ENCODE results near the gene LRRC49. TPM values are rescaled to one million over a fixed set of nuclear protein-coding genes. Genes with fewer than 3 reads are reported as not detected.
"Not testable (repeated sequence)": the region's sequence is repeated elsewhere in the genome, so short reads cannot be mapped to it uniquely, and the experiment has no call there.

LRRC49 gene
- total RNA-seq, 2 experiments from 2014 or later = 0.14 to 0.62 TPM

DNA sequence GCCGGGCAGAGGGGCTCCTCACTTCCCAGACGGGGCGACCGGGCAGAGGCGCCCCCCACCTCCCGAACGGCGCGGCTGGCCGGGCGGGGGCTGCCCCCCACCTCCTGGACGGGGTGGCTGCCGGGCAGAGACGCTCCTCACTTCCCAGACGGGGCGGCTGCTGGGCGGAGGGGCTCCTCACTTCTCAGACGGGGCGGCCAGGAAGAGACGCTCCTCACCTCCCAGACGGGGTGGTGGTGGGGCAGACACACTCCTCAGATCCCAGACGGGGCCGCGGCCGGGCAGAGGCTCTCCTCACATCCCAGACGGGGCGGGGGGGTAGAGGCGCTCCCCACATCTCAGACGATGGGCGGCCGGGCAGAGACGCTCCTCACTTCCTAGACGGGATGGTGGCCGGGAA, 21.1 kb upstream of the LRRC49 start:
- H3K27me3 Mint-ChIP-seq = peaks cover 15% of the 10 kb centered on the region
- H3K36me3 Mint-ChIP-seq (ENCODE audit: low read depth); H3K27ac Mint-ChIP-seq; DNase-seq; POLR2A ChIA-PET; ATAC-seq; intact Hi-C loops (cut with DNase I, micrococcal nuclease); H3K4me3 Mint-ChIP-seq; CTCF ChIA-PET; H3K9me3 Mint-ChIP-seq (ENCODE audit: low read depth); H3K4me1 Mint-ChIP-seq: not testable (repeated sequence)

DNA sequence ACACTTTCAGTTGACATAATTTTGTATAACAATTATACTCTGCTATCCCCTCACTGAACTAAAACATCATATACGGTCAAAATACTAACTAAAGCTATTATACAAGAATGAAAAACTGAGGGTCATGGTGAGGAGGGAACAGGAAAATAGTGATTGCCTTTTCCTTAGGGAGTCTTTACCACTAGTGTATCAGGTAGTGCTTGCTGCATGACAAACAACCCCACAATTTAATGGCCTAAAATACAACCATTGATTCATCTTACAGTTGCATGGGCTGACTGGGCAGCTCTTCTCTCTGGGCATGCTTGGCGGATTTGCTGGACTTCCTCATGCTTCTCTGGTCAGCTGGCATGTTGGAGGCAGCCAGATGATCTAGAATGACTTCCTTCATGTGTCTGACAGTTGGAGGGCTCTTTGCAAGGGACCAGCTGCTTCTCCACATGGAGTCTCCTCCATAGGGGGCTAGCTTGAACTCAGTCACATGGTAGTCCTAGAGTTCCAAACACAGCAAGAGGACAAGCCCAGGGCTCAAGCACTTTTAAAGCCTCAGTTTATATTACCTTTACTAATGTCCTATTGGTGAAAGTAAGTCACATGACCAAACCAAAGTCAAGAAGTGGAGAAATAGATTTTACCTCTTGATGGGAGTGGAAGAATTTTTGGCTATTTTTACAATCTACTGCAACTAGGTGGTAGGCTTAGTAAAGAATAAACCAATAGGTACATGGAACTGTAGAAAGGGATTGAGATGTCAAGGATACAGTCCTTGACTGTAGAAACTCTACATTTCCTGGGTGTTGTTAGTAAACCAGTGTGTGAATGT, 19.2 kb upstream of the LRRC49 start:
- intact Hi-C loops (cut with DNase I, micrococcal nuclease) = no loop called here
- Mint-ChIP-seq H3K36me3 (ENCODE audit: low read depth) (no peaks in the 10 kb centered on the region), H3K9me3 (ENCODE audit: low read depth) (no peaks in the 10 kb centered on the region), H3K4me1 (no peaks in the 10 kb centered on the region), H3K4me3 (no peak overlapping the region), H3K27ac (no peak overlapping the region), H3K27me3 (peaks cover 19% of the 10 kb centered on the region)
- no peak for ATAC-seq
- POLR2A ChIA-PET = no interaction called here
- CTCF ChIA-PET = interaction anchor here (0.6 to 1.4 kb wide), 3 partner anchors 16 to 52 kb away, joined by 3 read pairs; no protein-coding TSS in a partner anchor
- no peak for DNase-seq

DNA sequence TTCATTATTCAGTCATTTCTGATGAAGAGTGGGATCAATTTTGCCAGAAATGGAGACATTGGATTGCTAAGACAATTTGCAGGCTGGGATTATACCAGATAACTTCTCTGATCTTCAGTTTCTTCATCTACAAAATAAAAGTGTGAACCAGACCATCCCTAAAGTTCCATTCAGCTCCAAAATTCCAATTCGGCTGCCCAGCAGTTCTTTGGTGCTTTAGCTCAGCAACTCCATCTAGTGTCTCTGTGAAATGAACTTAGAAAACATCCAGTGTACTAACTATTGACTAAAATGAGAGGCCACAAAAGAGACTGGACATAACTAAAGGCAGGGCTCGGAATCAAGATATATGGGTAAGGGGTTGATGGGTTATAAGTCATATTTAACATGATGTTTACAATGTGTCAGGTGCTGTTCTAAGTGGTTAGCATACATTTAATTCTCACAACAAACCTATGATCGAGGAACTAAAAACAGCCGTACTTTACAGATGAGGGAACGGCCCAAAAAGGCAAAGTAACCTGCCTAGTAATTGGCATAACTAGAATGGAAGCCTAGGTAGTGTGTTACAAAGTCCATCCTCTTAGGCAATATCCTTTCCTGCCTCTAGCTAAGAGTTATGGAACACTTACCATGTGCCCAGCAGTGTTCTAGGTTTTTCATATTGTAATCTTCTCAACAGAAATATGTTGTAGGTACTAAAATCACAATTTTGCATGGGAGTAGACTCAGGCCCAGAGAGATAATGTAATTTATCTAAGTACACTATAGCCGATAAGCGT, 17.4 kb upstream of the LRRC49 start:
- DNase-seq (no peak), ATAC-seq (no peak)
- intact Hi-C loops (cut with DNase I, micrococcal nuclease) = no loop called here
- Mint-ChIP-seq H3K36me3 (ENCODE audit: low read depth) (no peaks in the 10 kb centered on the region), H3K4me3 (no peak overlapping the region), H3K27me3 (peaks cover 28% of the 10 kb centered on the region), H3K4me1 (no peaks in the 10 kb centered on the region), H3K9me3 (ENCODE audit: low read depth) (no peaks in the 10 kb centered on the region), H3K27ac (no peak overlapping the region)
- CTCF ChIA-PET = interaction anchor here (0.6 to 1.5 kb wide), 3 partner anchors 16 to 368 kb away, joined by 3 to 5 read pairs (median 4); no protein-coding TSS in a partner anchor
- POLR2A ChIA-PET = no interaction called here

DNA sequence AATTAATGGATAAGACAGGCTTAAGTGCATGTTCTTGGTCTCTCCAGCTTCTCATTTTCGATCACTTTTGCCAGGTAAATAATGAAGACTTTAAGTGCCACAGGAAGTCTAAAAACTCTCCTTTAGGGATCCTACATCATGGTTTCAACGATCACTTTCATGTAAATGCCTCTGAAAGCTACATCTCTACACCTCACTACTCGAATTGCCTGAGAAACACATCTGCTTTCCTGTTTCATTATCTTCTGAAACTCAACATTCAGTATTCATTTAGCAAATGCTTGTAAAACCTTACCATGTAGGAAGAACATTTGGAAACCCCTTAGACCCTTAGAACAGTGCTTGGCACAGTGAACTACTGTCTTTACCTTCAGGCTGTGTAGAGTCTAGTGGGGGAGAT, 16.6 kb upstream of the LRRC49 start:
- ChIA-PET CTCF (no interaction called here), POLR2A (no interaction called here)
- Mint-ChIP-seq H3K4me3 (no peak overlapping the region), H3K27ac (no peak overlapping the region), H3K9me3 (ENCODE audit: low read depth) (no peaks in the 10 kb centered on the region), H3K36me3 (ENCODE audit: low read depth) (no peaks in the 10 kb centered on the region), H3K4me1 (no peaks in the 10 kb centered on the region), H3K27me3 (peaks cover 30% of the 10 kb centered on the region)
- DNase-seq (no peak), ATAC-seq (no peak)
- intact Hi-C loops (cut with DNase I, micrococcal nuclease) = no loop called here

DNA sequence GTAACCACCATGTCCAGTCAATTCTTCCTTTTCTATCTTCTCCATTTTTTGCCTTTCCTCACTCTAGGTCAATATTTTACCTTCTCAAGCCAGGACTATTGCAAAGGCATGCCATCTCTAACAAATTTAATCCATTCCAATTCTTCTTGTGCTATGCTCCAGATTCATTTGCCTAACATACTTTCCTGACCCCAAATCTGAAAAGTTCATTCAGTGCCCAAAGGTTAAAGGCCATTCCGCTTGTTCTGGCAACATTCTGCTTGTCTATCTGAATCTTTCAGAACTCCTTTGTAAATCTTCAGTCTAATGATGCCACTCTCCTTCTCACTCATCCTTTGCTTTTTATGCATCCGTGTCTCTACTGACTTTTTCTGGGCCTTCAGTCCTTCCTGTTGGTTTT, 15.9 kb upstream of the LRRC49 start:
- no peak for DNase-seq
- CTCF ChIA-PET = no interaction called here

DNA sequence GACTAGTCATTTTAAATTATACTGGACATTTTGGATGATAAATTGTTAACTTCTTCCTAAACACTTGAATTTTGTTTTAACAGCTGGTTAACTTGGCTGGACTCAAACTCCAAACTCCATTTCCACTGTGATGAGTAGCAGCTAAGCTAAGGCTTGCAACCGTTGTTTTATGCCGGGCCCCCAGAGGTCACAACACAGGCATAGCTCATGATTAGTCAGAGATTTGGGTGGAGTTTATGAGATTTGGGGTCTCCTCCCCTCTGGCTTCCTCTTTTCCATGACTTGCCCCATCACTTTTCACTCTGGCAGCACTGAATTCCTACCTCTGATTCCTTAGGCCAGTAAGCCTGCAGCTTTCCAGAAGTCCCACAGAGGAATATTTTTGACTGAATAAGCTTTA, 13.2 kb upstream of the LRRC49 start:
- ATAC-seq = no peak

More for the DNA sequence above, 15.9 kb upstream of the LRRC49 start:
- Mint-ChIP-seq H3K4me3 (no peak overlapping the region), H3K4me1 (no peaks in the 10 kb centered on the region), H3K9me3 (ENCODE audit: low read depth) (no peaks in the 10 kb centered on the region), H3K36me3 (ENCODE audit: low read depth) (no peaks in the 10 kb centered on the region), H3K27me3 (peaks cover 30% of the 10 kb centered on the region), H3K27ac (no peak overlapping the region)
- POLR2A ChIA-PET = no interaction called here
- intact Hi-C loops (cut with DNase I, micrococcal nuclease) = no loop called here
- no peak for ATAC-seq

DNA sequence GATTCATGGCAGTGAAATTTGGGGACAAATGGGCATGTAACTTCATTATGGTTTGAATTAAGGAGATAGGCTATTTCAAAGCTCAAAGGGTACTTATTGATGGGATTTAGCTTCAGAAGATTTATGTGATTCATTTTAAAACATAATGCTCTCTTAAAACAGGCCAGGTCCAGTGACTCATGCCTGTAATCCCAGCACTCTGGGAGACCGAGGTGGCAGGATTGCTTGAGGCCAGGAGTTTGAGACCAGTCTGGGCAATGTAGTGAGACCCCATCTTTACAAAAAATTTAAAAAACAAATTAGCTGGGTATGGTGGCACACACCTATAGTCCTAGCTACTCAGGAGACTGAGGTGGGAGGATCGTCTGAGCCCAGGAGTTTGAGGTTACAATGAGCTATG, 11.8 kb upstream of the LRRC49 start:
- Mint-ChIP-seq H3K36me3 (ENCODE audit: low read depth) (no peaks in the 10 kb centered on the region), H3K27ac (no peak overlapping the region), H3K9me3 (ENCODE audit: low read depth) (no peaks in the 10 kb centered on the region), H3K27me3 (peaks cover 27% of the 10 kb centered on the region), H3K4me1 (peaks cover 3% of the 10 kb centered on the region), H3K4me3 (no peak overlapping the region)
- intact Hi-C loops (cut with DNase I, micrococcal nuclease) = no loop called here
- ATAC-seq (no peak), DNase-seq (no peak)
- ChIA-PET POLR2A (no interaction called here), CTCF (interaction anchor here (0.6 to 1.8 kb wide), 2 partner anchors 26 to 158 kb away, joined by 3 to 4 read pairs; no protein-coding TSS in a partner anchor)

More for the DNA sequence above, 13.2 kb upstream of the LRRC49 start:
- intact Hi-C loops (cut with DNase I, micrococcal nuclease) = no loop called here
- H3K4me3 Mint-ChIP-seq = no peak overlapping the region
- H3K4me1 Mint-ChIP-seq = peaks cover 3% of the 10 kb centered on the region
- POLR2A ChIA-PET = no interaction called here
- no peak overlapping the region for H3K27ac Mint-ChIP-seq
- peaks cover 28% of the 10 kb centered on the region for H3K27me3 Mint-ChIP-seq
- H3K36me3 Mint-ChIP-seq (ENCODE audit: low read depth) = no peaks in the 10 kb centered on the region
- no peaks in the 10 kb centered on the region for H3K9me3 Mint-ChIP-seq (ENCODE audit: low read depth)
- CTCF ChIA-PET = interaction anchor here (0.7 to 1.2 kb wide), 2 partner anchors 14 to 373 kb away, joined by 3 read pairs; partner anchors contain the start of gene LRRC49
- no peak for DNase-seq

DNA sequence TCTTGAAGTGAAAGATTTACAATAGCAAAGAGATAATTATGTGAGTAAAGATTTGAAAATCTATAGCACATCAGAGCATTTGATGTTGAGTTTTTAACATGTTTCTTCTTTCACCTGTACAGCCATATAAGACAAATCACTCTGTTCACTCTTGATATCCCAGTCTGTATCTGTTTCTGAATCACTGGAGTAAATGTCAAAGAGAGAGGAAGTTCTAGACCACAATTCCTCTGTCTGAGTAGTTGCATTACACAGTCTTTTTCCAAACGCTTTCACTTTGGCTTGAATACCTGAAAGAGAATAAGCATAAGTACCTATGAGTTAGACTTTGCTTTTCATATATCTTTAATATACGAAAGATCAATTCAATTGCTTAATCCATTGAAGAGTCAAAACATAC, 10.3 kb upstream of the LRRC49 start:
- intact Hi-C loops (cut with DNase I, micrococcal nuclease) = no loop called here
- DNase-seq (no peak), ATAC-seq (peak; percentile 60)
- Mint-ChIP-seq H3K36me3 (ENCODE audit: low read depth) (no peaks in the 10 kb centered on the region), H3K27me3 (peaks cover 22% of the 10 kb centered on the region), H3K27ac (no peak overlapping the region), H3K4me1 (peaks cover 3% of the 10 kb centered on the region), H3K9me3 (ENCODE audit: low read depth) (no peaks in the 10 kb centered on the region), H3K4me3 (no peak overlapping the region)
- ChIA-PET CTCF (no interaction called here), POLR2A (no interaction called here)

DNA sequence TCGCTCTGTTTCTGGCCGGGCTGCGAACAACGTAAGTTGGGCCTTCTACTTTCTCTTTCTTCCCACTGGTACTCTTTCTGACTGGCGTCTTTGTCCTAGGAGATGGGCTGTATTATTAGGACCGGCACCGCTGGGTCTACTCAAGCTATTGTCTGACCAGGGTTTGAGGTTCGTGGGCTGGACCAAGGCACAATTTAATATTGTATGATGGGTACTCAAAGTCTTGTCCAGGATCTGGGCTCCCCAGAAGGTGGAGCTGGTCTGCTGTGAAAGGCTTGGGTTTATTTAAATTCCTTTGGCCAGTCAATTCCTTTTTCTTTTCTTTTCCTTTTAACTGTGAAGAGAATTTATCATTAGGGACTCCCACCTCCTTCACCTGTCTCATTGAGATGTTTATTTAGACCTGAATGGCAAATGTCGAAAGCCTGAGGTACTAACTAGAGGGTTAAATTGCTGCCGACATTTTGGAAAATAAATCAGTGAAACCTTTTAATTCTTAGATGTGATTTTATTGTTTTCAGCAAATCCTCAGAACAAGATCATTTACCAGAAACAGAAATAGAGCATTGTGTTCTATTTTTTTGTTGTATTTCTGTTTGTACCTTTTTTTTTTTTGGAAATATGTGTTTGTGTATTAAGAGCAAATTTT, 410 bp downstream of the LRRC49 start:
- Mint-ChIP-seq H3K36me3 (ENCODE audit: low read depth) (no peaks in the 10 kb centered on the region), H3K4me1 (peaks cover 9% of the 10 kb centered on the region), H3K27me3 (peaks cover 41% of the 10 kb centered on the region), H3K4me3 (peak overlapping the region; percentile 84), H3K27ac (peak overlapping the region; percentile 70), H3K9me3 (ENCODE audit: low read depth) (no peaks in the 10 kb centered on the region)
- DNase-seq (peak; percentile 13), ATAC-seq (no peak)
- intact Hi-C loops (cut with DNase I, micrococcal nuclease) = loop anchor here in 1 of 2 experiments (1.0 kb wide), 1 partner anchor 130 kb away; the partner anchor contains the start of gene UACA
- ChIA-PET POLR2A (no interaction called here), CTCF (interaction anchor here (0.5 to 1.7 kb wide), 5 partner anchors 14 to 1483 kb away, joined by 3 to 8 read pairs (median 3); partner anchors contain the start of gene HEXA)

DNA sequence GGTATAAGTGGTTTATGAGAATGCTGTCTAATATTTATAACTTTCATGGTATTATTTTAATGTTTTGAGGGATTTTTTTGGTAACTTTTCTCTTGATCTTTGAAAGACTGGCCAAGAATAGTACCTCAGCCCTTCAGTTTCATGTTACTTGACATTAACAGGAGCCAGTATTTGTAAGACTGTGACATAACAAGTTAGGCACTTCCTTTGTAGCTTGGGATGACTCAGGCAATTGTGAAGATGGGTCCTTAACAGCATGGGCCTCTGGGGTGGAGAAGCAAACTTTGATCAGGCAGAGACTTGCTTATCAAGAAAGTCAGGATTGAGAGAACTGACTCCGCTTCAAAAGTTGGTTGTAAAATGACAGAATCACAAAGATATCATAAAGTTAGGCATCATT, 9.5 kb downstream of the LRRC49 start:
- DNase-seq = no peak
- Mint-ChIP-seq H3K27me3 (peaks cover 18% of the 10 kb centered on the region), H3K4me1 (no peaks in the 10 kb centered on the region), H3K27ac (no peak overlapping the region), H3K4me3 (no peak overlapping the region), H3K36me3 (ENCODE audit: low read depth) (no peaks in the 10 kb centered on the region), H3K9me3 (ENCODE audit: low read depth) (no peaks in the 10 kb centered on the region)
- ChIA-PET CTCF (no interaction called here), POLR2A (no interaction called here)
- intact Hi-C loops (cut with DNase I, micrococcal nuclease) = no loop called here
- no peak for ATAC-seq

DNA sequence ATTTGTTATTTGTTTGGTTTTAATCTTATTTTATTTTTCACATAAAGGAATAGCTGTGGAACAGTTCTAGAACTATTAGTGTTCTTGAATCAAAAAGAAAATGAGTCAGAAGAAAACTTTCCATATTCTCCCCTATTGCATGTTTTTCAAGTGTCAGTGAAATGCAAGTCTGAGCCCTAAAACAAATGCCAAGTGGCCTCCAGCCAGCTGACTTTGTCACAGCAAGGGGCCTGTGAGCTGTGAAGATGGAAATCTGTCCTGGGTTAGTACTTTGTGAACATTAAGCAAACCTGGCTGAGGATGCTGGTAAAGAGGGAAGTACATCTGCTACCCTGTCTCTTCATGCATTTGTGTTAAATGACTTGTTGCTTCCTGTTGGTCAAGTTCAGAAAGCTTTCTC, 14.2 kb downstream of the LRRC49 start:
- no peak overlapping the region for H3K4me3 Mint-ChIP-seq
- H3K36me3 Mint-ChIP-seq (ENCODE audit: low read depth) = no peaks in the 10 kb centered on the region
- H3K27ac Mint-ChIP-seq = no peak overlapping the region
- no peak for ATAC-seq
- intact Hi-C loops (cut with DNase I, micrococcal nuclease) = no loop called here
- DNase-seq = no peak
- peaks cover 11% of the 10 kb centered on the region for H3K9me3 Mint-ChIP-seq (ENCODE audit: low read depth)
- H3K4me1 Mint-ChIP-seq = no peaks in the 10 kb centered on the region
- POLR2A ChIA-PET = no interaction called here
- H3K27me3 Mint-ChIP-seq = peaks cover 15% of the 10 kb centered on the region
- CTCF ChIA-PET = interaction anchor here (0.6 to 2.0 kb wide), 7 partner anchors 14 to 105 kb away, joined by 3 to 8 read pairs (median 3); partner anchors contain the start of gene LRRC49

All from activated CD4-positive, alpha-beta T cell treated with anti-CD3 and anti-CD28 coated beads for 36 hours (primary cell).